Measurements from ENCODE around the gene NOL8. TPM values are rescaled to one million over a fixed set of nuclear protein-coding genes. Genes with fewer than 3 reads are reported as not detected.

Gene NOL8
- total RNA-seq, 1 donor from 2014 or later: 19.8 TPM

GRCh38 chr9:92254381-92255337 lies 70.5 kb downstream of the NOL8 start:
- H3K4me3 ChIP-seq (ENCODE audit: low read depth, low read length): no peak overlapping the region
- DNase-seq (ENCODE audit: low read depth): no peak
- peak; percentile 11 for TF ChIP-seq CTCF (conservative IDR thresholded peaks at IDR 0.05; ENCODE audit: low read depth, low read length)

GRCh38 chr9:92253656-92254055 lies 71.5 kb downstream of the NOL8 start:
- H3K4me3 ChIP-seq (ENCODE audit: low read depth, low read length): no peak overlapping the region
- no peak for TF ChIP-seq CTCF (conservative IDR thresholded peaks at IDR 0.05; ENCODE audit: low read depth, low read length)
- no peak for DNase-seq (ENCODE audit: low read depth)

- no peak for TF ChIP-seq CTCF (conservative IDR thresholded peaks at IDR 0.05; ENCODE audit: low read depth, low read length)
- no peak overlapping the region for H3K4me3 ChIP-seq (ENCODE audit: low read depth, low read length)
- peak; percentile 66 for DNase-seq (ENCODE audit: low read depth)
Observed at GRCh38 chr9:92247981-92248380, 77.2 kb downstream of the NOL8 start.

Other genes with a start within 250 kb of the NOL8 start
- 84.4 and 91.8 TPM in 2 replicates for gene SPTLC1, start 209.9 kb downstream of the NOL8 start, total RNA-seq
- 98.2 and 185 TPM in 2 replicates for gene IARS1, start 31.7 kb downstream of the NOL8 start, total RNA-seq
- gene CENPP, start 603 bp upstream of the NOL8 start, total RNA-seq: 4.4 and 6.9 TPM in 2 replicates
- not detected in 2 replicates for gene OGN, start 79.2 kb upstream of the NOL8 start, total RNA-seq
- not detected in 2 replicates for gene OMD, start 99.1 kb upstream of the NOL8 start, total RNA-seq
- gene ASPN, start 157.2 kb upstream of the NOL8 start, total RNA-seq: not detected in 2 replicates
- gene ECM2, start 210.6 kb upstream of the NOL8 start, total RNA-seq: not detected in 2 replicates

Measured in epithelial cell of proximal tubule (primary cell).